Small intestine (tissue), 16 donors: ENCODE results near the gene TEAD1. TPM values are rescaled to one million over a fixed set of nuclear protein-coding genes. Genes with fewer than 3 reads are reported as not detected.

Source experiments
- DNase-seq, 2 donors: peaks; one replicate each; pipeline versions ENCODE4 v3.0.0 to v3.0.0-alpha.2; 2013
- FAIRE-seq: peaks from 2 replicates; lab custom pipeline; 2012; peaks lifted over from hg19 to GRCh38; lab: Jason Lieb, UNC
- H3K27ac ChIP-seq, 3 donors: one replicate each; pipeline ENCODE4 v1.5.1; 2013; ENCODE audit warnings: low read length in 2 of 3, mild to moderate bottlenecking in 2 of 3, control low read depth in 1 of 3, inconsistent platforms in 1 of 3, low read depth in 1 of 3, moderate library complexity in 1 of 3
- H3K27me3 ChIP-seq, 3 donors: one replicate each; pipeline ENCODE4 v1.6.1; 2013; ENCODE audit warnings: low read length in 3 of 3, inconsistent platforms in 1 of 3; ENCODE audit not compliant: control insufficient read depth in 3 of 3, insufficient read depth in 3 of 3
- H3K36me3 ChIP-seq, 3 donors: one replicate each; pipeline ENCODE4 v1.6.1; 2013; ENCODE audit warnings: low read length in 3 of 3, inconsistent platforms in 1 of 3, low read depth in 1 of 3, mild to moderate bottlenecking in 1 of 3, moderate library complexity in 1 of 3; ENCODE audit not compliant: control insufficient read depth in 3 of 3, insufficient read depth in 2 of 3
- H3K4me1 ChIP-seq, 3 donors: one replicate each; pipeline ENCODE4 v1.6.1; 2013; ENCODE audit warnings: low read length in 2 of 3, inconsistent platforms in 1 of 3, low read depth in 1 of 3, mild to moderate bottlenecking in 1 of 3, moderate library complexity in 1 of 3; ENCODE audit not compliant: control insufficient read depth in 3 of 3, insufficient read depth in 2 of 3
- H3K4me3 ChIP-seq, 3 donors: one replicate each; pipeline ENCODE4 v1.5.1; 2013; ENCODE audit warnings: low read length in 3 of 3, control low read depth in 1 of 3, inconsistent platforms in 1 of 3, low read depth in 1 of 3, mild to moderate bottlenecking in 1 of 3, moderate library complexity in 1 of 3
- H3K9me3 ChIP-seq, 2 donors: one replicate each; pipeline ENCODE4 v1.6.1; 2013; ENCODE audit warnings: low read depth in 1 of 2, low read length in 1 of 2; ENCODE audit not compliant: control insufficient read depth in 2 of 2, insufficient read depth in 1 of 2
- WGBS, 3 donors: extraction: QIAGEN DNeasy Blood & Tissue Kit; methylation state at CpG; one replicate each; pipeline ENCODE4 v1.1.7; 2013; 5-methylcytosine and 5-hydroxymethylcytosine counted together
- long read RNA-seq, 10 donors: transcript quantifications; one replicate each; lab custom pipeline, GENCODE V29; 2026
- polyA plus RNA-seq, 4 donors: library from polyadenylated mRNA; stranded (reverse) in 3 of 4; unstranded in 1 of 4; fragments of 200-250 nt in 3 of 4; fragments of 120-200 nt in 1 of 4; gene quantifications; one replicate each; pipeline versions ENCODE4 v1.2.1 to v1.2.3, GENCODE V29; 2013
- donor health status: healthy with polysubstance abuse.
- donor health status: control.
- donor health status: control.
- donor health status: Bipolar disorder and iron deficiency.
- donor health status: healthy.

Gene TEAD1
- 10 to 100 TPM in 2 of 4 donors, 1 to 10 TPM in 2; 3.2 to 29.3 (median 7.6) TPM for polyA plus RNA-seq
- long read RNA-seq, donor 1, full-length matches to known transcripts = 4 of 4 reads
- long read RNA-seq, donor 1, partial matches to known transcripts = 0 of 4 reads
- long read RNA-seq, donor 1, other reads (novel, unspliced or antisense) = 0 of 4 reads
- long read RNA-seq, donor 2, partial matches to known transcripts = 0 of 1 reads
- long read RNA-seq, donor 2, other reads (novel, unspliced or antisense) = 0 of 1 reads
- long read RNA-seq, donor 3, partial matches to known transcripts = 35 of 35 reads
- long read RNA-seq, donor 3, other reads (novel, unspliced or antisense) = 0 of 35 reads
- long read RNA-seq, donor 4 = 0 reads
- long read RNA-seq, donor 5 = 0 reads
- long read RNA-seq, donor 6, partial matches to known transcripts = 0 of 1 reads
- long read RNA-seq, donor 6, other reads (novel, unspliced or antisense) = 0 of 1 reads
- long read RNA-seq, donor 7 = 0 reads
- long read RNA-seq, donor 8 = 0 reads
- long read RNA-seq, donor 9 = 0 reads
- long read RNA-seq, donor 10, partial matches to known transcripts = 0 of 1 reads
- long read RNA-seq, donor 10, other reads (novel, unspliced or antisense) = 0 of 1 reads

- no peaks in the 10 kb centered on the region for H3K36me3 ChIP-seq
- WGBS, 3 donors = 1% methylated on average over 57 to 95 of the region's 95 CpGs
- H3K9me3 ChIP-seq = no peaks in the 10 kb centered on the region
- peak; percentile 91 to 99 for DNase-seq
- peaks cover 2 to 12% (median 3%) of the 10 kb centered on the region in 3 donors for H3K4me1 ChIP-seq
- peak within 1 kb of the TSS; percentile 93 to 98 (median 98) for H3K27ac ChIP-seq
- no peak for FAIRE-seq
- H3K4me3 ChIP-seq = peak within 1 kb of the TSS; percentile 74 to 80 (median 77)
- H3K27me3 ChIP-seq = peaks cover 0 to 2% (median 0%) of the 10 kb centered on the region in 3 donors
Observed at GRCh38 chr11:12673924-12674570, at the start of gene TEAD1. Gene TEAD1 (plus strand): TSS chr11:12674421.

GRCh38 chr11:12624595-12624994, 49.6 kb upstream of the TEAD1 start:
- Histone ChIP-seq H3K4me3 (no peak overlapping the region), H3K4me1 (no peaks in the 10 kb centered on the region), H3K27ac (no peak overlapping the region), H3K27me3 (no peaks in the 10 kb centered on the region), H3K36me3 (no peaks in the 10 kb centered on the region), H3K9me3 (no peaks in the 10 kb centered on the region)
- FAIRE-seq = peak; percentile 23
- DNase-seq = no peak
- WGBS, 3 donors = 87 to 92% (median 90%) methylated on average over 4 of the region's 4 CpGs

GRCh38 chr11:12625438-12626071, 48.7 kb upstream of the TEAD1 start:
- H3K9me3 ChIP-seq = no peaks in the 10 kb centered on the region
- no peaks in the 10 kb centered on the region for H3K27me3 ChIP-seq
- no peak overlapping the region for H3K27ac ChIP-seq
- H3K36me3 ChIP-seq = no peaks in the 10 kb centered on the region
- no peak for FAIRE-seq
- H3K4me1 ChIP-seq = no peaks in the 10 kb centered on the region
- no peak for DNase-seq
- no peak overlapping the region for H3K4me3 ChIP-seq
- WGBS, 3 donors = 53 to 69% (median 59%) methylated on average over 4 of the region's 4 CpGs

GRCh38 chr11:12626616-12627015, 47.6 kb upstream of the TEAD1 start:
- H3K27ac ChIP-seq = no peak overlapping the region
- 86 to 96% (median 95%) methylated on average over 4 to 5 of the region's 5 CpGs for WGBS, 3 donors
- no peaks in the 10 kb centered on the region for H3K9me3 ChIP-seq
- no peaks in the 10 kb centered on the region for H3K4me1 ChIP-seq
- FAIRE-seq (no peak), DNase-seq (no peak)
- H3K27me3 ChIP-seq = no peaks in the 10 kb centered on the region
- H3K4me3 ChIP-seq = no peak overlapping the region
- H3K36me3 ChIP-seq = no peaks in the 10 kb centered on the region

GRCh38 chr11:12628314-12628713, 45.9 kb upstream of the TEAD1 start:
- Histone ChIP-seq H3K27me3 (no peaks in the 10 kb centered on the region), H3K27ac (no peak overlapping the region), H3K4me1 (no peaks in the 10 kb centered on the region), H3K36me3 (no peaks in the 10 kb centered on the region), H3K9me3 (no peaks in the 10 kb centered on the region), H3K4me3 (no peak overlapping the region)
- WGBS, 3 donors = 73 to 83% (median 74%) methylated on average over 4 of the region's 4 CpGs
- no peak for FAIRE-seq
- DNase-seq = no peak

- Histone ChIP-seq H3K36me3 (no peaks in the 10 kb centered on the region), H3K4me1 (no peaks in the 10 kb centered on the region), H3K27ac (no peak overlapping the region), H3K9me3 (no peaks in the 10 kb centered on the region), H3K27me3 (no peaks in the 10 kb centered on the region), H3K4me3 (no peak overlapping the region)
- DNase-seq (no peak), FAIRE-seq (no peak)
- WGBS, 3 donors = 81 to 86% (median 83%) methylated on average over 6 of the region's 6 CpGs
Observed at GRCh38 chr11:12629601-12630313, 44.5 kb upstream of the TEAD1 start.

- Histone ChIP-seq H3K36me3 (no peaks in the 10 kb centered on the region), H3K27me3 (no peaks in the 10 kb centered on the region), H3K4me1 (no peaks in the 10 kb centered on the region), H3K27ac (no peak overlapping the region), H3K4me3 (no peak overlapping the region), H3K9me3 (no peaks in the 10 kb centered on the region)
- WGBS, 3 donors = 87 to 95% (median 91%) methylated on average over 4 of the region's 4 CpGs
- DNase-seq = no peak
- FAIRE-seq = no peak
Observed at GRCh38 chr11:12631651-12632050, 42.6 kb upstream of the TEAD1 start.

GRCh38 chr11:12634329-12634728, 39.9 kb upstream of the TEAD1 start:
- 91 to 100% (median 100%) methylated on average over 1 of the region's 1 CpG for whole genome bisulfite sequencing, 3 donors
- no peaks in the 10 kb centered on the region for H3K4me1 ChIP-seq
- no peaks in the 10 kb centered on the region for H3K27me3 ChIP-seq
- H3K36me3 ChIP-seq = no peaks in the 10 kb centered on the region
- H3K9me3 ChIP-seq = no peaks in the 10 kb centered on the region
- FAIRE-seq (no peak), DNase-seq (no peak)
- no peak overlapping the region for H3K4me3 ChIP-seq
- H3K27ac ChIP-seq = no peak overlapping the region
